ENCODE results near the gene DRAM2.

- TF ChIP-seq CTCF (conservative IDR thresholded peaks at IDR 0.05) (no peak), ZFX (IDR thresholded peaks at IDR 0.05) (no peak)
These were observed 13.5 kb downstream of the DRAM2 start for GRCh38 chr1:111126354-111126753.

Measured in C4-2B (cell line).